ENCODE data around the gene SCYGR3.

SCYGR3 gene

GRCh38 chr2:227617316-227618230 is 2.9 kb upstream of the SCYGR3 start, which contains the start of gene SCYGR4:
TSS of gene SCYGR4 (plus strand) at chr2:227617498. CDS start at chr2:227617498, 0 bp downstream.
- H3K36me3 ChIP-seq (ENCODE audit: insufficient read depth, low read length), result no peaks in the 10 kb centered on the region
- no peak within 1 kb of the TSS for H3K4me3 ChIP-seq
- DNase-seq (ENCODE audit: low read depth, low spot score), result no peak
- H3K9me3 ChIP-seq (ENCODE audit: low read depth, low read length), result no peaks in the 10 kb centered on the region
- TF ChIP-seq FOXP2 (optimal IDR thresholded peaks at IDR 0.05; ENCODE audit: control extremely low read depth, extremely low read length, insufficient read depth) (no peak), POLR2AphosphoS5 (IDR thresholded peaks at IDR 0.05; ENCODE audit: borderline replicate concordance, low read depth, low read length) (no peak), EZH2 (IDR thresholded peaks at IDR 0.05) (no peak)
- no peak within 1 kb of the TSS for H3K27ac ChIP-seq
- no peak within 1 kb of the TSS for H3K9ac ChIP-seq (ENCODE audit: insufficient read length)

GRCh38 chr2:227616631-227617030 is 2.0 kb upstream of the SCYGR3 start:
- no peak overlapping the region for H3K9ac ChIP-seq (ENCODE audit: insufficient read length)
- no peak for DNase-seq (ENCODE audit: low read depth, low spot score)
- TF ChIP-seq POLR2AphosphoS5 (IDR thresholded peaks at IDR 0.05; ENCODE audit: borderline replicate concordance, low read depth, low read length) (no peak), FOXP2 (optimal IDR thresholded peaks at IDR 0.05; ENCODE audit: control extremely low read depth, extremely low read length, insufficient read depth) (no peak)

GRCh38 chr2:227615906-227616305 is 1.3 kb upstream of the SCYGR3 start:
- Histone ChIP-seq H3K9ac (ENCODE audit: insufficient read length) (no peak overlapping the region), H3K27ac (no peak overlapping the region), H3K36me3 (ENCODE audit: insufficient read depth, low read length) (no peaks in the 10 kb centered on the region), H3K9me3 (ENCODE audit: low read depth, low read length) (no peaks in the 10 kb centered on the region), H3K4me3 (no peak overlapping the region)
- DNase-seq (ENCODE audit: low read depth, low spot score), result no peak
- TF ChIP-seq FOXP2 (optimal IDR thresholded peaks at IDR 0.05; ENCODE audit: control extremely low read depth, extremely low read length, insufficient read depth), result no peak
- no peak for TF ChIP-seq POLR2AphosphoS5 (IDR thresholded peaks at IDR 0.05; ENCODE audit: borderline replicate concordance, low read depth, low read length)

More at GRCh38 chr2:227616631-227617030, 2.0 kb upstream of the SCYGR3 start:
- H3K36me3 ChIP-seq (ENCODE audit: insufficient read depth, low read length), result no peaks in the 10 kb centered on the region
- no peak overlapping the region for H3K27ac ChIP-seq
- H3K9me3 ChIP-seq (ENCODE audit: low read depth, low read length), result no peaks in the 10 kb centered on the region
- H3K4me3 ChIP-seq, result no peak overlapping the region

GRCh38 chr2:227615181-227615580 is 541 bp upstream of the SCYGR3 start:
- H3K4me3 ChIP-seq, result no peak overlapping the region
- TF ChIP-seq FOXP2 (optimal IDR thresholded peaks at IDR 0.05; ENCODE audit: control extremely low read depth, extremely low read length, insufficient read depth) (no peak), EZH2 (IDR thresholded peaks at IDR 0.05) (no peak), POLR2AphosphoS5 (IDR thresholded peaks at IDR 0.05; ENCODE audit: borderline replicate concordance, low read depth, low read length) (no peak)

DNA sequence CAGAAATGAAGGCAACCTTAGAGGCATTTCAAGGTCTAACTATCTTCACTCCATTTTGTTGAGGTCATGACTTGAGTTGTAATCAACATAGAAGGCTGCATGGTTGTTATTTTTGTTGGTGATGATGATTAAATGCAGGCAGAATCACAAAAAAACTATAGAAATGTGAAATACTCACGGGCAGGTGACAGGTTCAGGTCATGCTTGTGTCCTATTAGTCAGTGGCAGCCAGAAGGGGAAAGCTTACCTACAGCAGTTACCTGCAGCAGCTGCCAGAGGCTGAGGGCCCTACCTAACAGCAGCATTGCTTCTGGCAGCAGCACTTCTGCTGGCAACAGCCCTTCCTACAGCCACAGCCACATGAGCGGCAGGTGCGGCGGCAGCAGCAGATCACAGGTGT is 394 bp downstream of the SCYGR3 start:
- no peak overlapping the region for H3K27ac ChIP-seq
- TF ChIP-seq EZH2 (IDR thresholded peaks at IDR 0.05), result no peak
- no peak for TF ChIP-seq FOXP2 (optimal IDR thresholded peaks at IDR 0.05; ENCODE audit: control extremely low read depth, extremely low read length, insufficient read depth)
- no peak for DNase-seq (ENCODE audit: low read depth, low spot score)

More at GRCh38 chr2:227615181-227615580, 541 bp upstream of the SCYGR3 start:
- no peak for DNase-seq (ENCODE audit: low read depth, low spot score)
- Histone ChIP-seq H3K27ac (no peak overlapping the region), H3K36me3 (ENCODE audit: insufficient read depth, low read length) (no peaks in the 10 kb centered on the region), H3K9ac (ENCODE audit: insufficient read length) (no peak overlapping the region), H3K9me3 (ENCODE audit: low read depth, low read length) (no peaks in the 10 kb centered on the region)

DNA sequence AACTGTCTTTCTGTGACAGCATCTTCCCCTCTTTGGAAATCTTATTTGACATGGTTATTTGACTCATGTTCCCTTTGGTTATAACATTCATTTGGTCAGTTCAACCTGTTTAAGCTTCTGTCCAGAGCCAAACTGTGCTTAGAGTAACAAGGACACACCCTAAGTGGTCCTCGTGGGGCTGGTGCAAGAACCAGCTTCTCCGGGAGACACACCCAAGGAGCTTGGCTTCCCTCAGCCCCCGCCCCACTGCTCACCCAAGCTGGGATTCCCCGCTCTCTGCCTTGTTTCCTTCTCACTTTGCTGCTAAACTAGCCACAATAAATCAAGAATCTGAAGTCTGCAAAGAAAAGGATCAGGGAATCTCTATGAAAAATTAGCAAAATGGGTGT is 1.4 kb downstream of the SCYGR3 start:
- no peak overlapping the region for H3K4me3 ChIP-seq
- H3K9ac ChIP-seq (ENCODE audit: insufficient read length), result no peak overlapping the region
- no peak for DNase-seq (ENCODE audit: low read depth, low spot score)
- H3K9me3 ChIP-seq (ENCODE audit: low read depth, low read length), result no peaks in the 10 kb centered on the region
- no peaks in the 10 kb centered on the region for H3K36me3 ChIP-seq (ENCODE audit: insufficient read depth, low read length)
- TF ChIP-seq EZH2 (IDR thresholded peaks at IDR 0.05) (no peak), FOXP2 (optimal IDR thresholded peaks at IDR 0.05; ENCODE audit: control extremely low read depth, extremely low read length, insufficient read depth) (no peak), POLR2AphosphoS5 (IDR thresholded peaks at IDR 0.05; ENCODE audit: borderline replicate concordance, low read depth, low read length) (no peak)
- no peak overlapping the region for H3K27ac ChIP-seq

More for the DNA sequence above, 394 bp downstream of the SCYGR3 start:
- Histone ChIP-seq H3K4me3 (no peak overlapping the region), H3K9me3 (ENCODE audit: low read depth, low read length) (no peaks in the 10 kb centered on the region), H3K9ac (ENCODE audit: insufficient read length) (no peak overlapping the region), H3K36me3 (ENCODE audit: insufficient read depth, low read length) (no peaks in the 10 kb centered on the region)

GRCh38 chr2:227612546-227613271 is 1.9 kb downstream of the SCYGR3 start:
- TF ChIP-seq FOXP2 (optimal IDR thresholded peaks at IDR 0.05; ENCODE audit: control extremely low read depth, extremely low read length, insufficient read depth), result no peak
- no peak for TF ChIP-seq EZH2 (IDR thresholded peaks at IDR 0.05)
- TF ChIP-seq POLR2AphosphoS5 (IDR thresholded peaks at IDR 0.05; ENCODE audit: borderline replicate concordance, low read depth, low read length), result no peak
- H3K9me3 ChIP-seq (ENCODE audit: low read depth, low read length), result no peaks in the 10 kb centered on the region
- no peak overlapping the region for H3K9ac ChIP-seq (ENCODE audit: insufficient read length)
- DNase-seq (ENCODE audit: low read depth, low spot score), result no peak
- H3K27ac ChIP-seq, result no peak overlapping the region
- H3K36me3 ChIP-seq (ENCODE audit: insufficient read depth, low read length), result no peaks in the 10 kb centered on the region
- H3K4me3 ChIP-seq, result no peak overlapping the region

DNA sequence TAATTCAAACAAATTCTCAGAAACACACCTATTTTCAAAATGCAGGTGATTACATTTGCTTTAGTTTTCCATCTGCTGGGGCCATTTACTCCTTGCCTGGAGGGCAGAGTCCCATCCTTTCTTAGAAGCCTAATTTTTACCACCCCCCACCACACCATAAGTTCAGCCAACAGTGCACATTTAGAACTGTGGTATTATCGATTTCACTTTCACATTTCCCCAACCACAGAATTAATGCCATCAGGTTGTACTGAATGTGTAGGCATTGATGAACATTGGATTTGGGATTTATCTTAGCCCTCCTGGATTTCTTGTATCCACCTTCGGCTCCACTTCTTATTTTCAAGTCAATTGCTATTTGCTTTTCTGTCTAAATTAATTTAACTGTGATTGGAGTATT is 4.5 kb downstream of the SCYGR3 start:
- no peaks in the 10 kb centered on the region for H3K36me3 ChIP-seq (ENCODE audit: insufficient read depth, low read length)

More for the DNA sequence above, 4.5 kb downstream of the SCYGR3 start:
- Histone ChIP-seq H3K4me3 (no peak overlapping the region), H3K9me3 (ENCODE audit: low read depth, low read length) (no peaks in the 10 kb centered on the region), H3K27ac (no peak overlapping the region), H3K9ac (ENCODE audit: insufficient read length) (no peak overlapping the region)
- DNase-seq (ENCODE audit: low read depth, low spot score), result no peak
- TF ChIP-seq FOXP2 (optimal IDR thresholded peaks at IDR 0.05; ENCODE audit: control extremely low read depth, extremely low read length, insufficient read depth) (no peak), EZH2 (IDR thresholded peaks at IDR 0.05) (no peak), POLR2AphosphoS5 (IDR thresholded peaks at IDR 0.05; ENCODE audit: borderline replicate concordance, low read depth, low read length) (no peak)
